HG03060 (cell line): ENCODE measurements around the gene MKLN1.
"Not testable (repeated sequence)": the region's sequence is repeated elsewhere in the genome, so short reads cannot be mapped to it uniquely, and the experiment has no call there.

Experiments
- ATAC-seq: cut with Tn5 transposase; IDR thresholded peaks from one replicate; pipeline ENCODE4 v1.9.1; 2021; ENCODE audit warnings: low read depth, moderate number of reproducible peaks; ENCODE audit not compliant: unreplicated experiment

MKLN1 gene

DNA sequence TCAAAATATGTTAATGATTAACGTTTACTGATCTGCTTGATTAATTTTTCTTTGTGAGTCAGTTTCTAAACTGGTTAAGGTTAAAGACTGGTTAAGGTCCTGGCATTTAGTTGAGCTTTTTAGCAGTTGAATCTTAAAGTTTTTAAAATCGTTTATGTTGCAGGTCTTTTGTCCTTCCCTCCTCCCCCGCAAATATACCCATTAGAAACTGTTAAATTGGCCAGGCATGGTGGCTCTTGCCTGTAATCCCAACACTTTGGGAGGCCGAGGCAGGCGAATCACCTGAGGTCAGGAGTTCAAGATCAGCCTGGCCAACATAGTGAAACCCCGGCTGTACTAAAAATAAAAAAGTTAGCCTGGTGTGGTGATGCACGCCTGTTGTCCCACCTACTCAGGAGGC, 127.9 kb downstream of the MKLN1 start:
- no peak for ATAC-seq

DNA sequence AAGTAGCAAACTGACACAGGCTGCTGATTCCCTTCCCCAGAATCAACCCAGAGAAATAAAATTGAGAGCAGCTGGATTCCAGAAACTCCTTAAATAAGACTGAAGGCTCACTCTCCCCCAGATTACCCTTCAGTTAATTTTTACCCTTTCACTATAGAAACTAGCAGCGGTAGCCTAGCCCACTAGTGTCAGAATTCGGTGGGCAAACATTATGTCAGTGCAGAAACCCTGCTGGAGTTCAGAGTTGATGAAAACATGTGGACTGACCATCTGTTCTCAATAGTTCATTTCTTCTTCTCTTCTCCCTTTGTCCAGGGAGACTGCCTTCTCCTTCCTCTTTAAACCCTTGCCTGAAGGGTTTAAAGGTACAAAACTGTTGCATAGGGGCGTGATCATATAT, 128.7 kb downstream of the MKLN1 start:
- ATAC-seq, result no peak

- no peak for ATAC-seq
These were observed 131.6 kb downstream of the MKLN1 start for GRCh38 chr7:131459256-131459655.

DNA sequence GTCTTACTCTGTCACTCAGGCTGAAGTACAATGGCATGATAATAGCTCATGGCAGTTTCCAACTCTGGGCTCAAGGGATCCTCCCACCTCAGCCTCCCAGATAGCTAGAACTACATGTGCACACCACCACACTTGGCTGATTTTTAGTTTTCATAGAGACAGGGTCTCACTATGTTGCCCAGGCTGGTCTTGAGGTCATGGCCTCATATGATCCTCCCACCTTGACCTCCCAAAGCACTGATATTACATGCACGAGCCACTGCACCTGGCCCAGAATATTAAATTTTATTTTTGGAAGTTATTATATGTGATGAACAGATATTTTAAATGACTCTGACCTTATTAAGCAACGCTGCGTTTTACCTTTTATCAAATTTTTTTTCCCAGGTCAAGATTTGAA, 134.4 kb downstream of the MKLN1 start:
- no peak for ATAC-seq

GRCh38 chr7:131462715-131463114, 135.0 kb downstream of the MKLN1 start:
- not testable (repeated sequence) for ATAC-seq

GRCh38 chr7:131466735-131467365, 139.2 kb downstream of the MKLN1 start:
- ATAC-seq, result no peak

DNA sequence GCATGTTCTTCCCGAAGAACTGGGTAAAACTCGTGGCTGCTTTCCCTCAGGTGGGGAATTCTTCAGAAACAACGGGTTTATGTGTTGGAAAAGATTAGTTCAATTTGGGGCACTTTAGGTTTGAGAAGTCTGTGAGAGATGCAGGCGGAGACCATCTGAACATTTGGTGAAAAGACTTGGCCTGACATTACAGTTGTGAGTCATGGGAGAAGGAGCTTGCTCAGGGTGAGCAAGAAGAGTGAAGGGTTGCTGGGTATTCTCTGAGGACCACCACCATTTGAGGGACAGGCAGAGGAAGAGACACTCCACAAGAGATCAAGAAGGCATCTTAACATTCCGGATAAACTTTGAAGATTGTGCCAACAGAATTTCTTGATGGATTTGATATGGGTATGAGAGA, 140.1 kb downstream of the MKLN1 start:
- ATAC-seq, result no peak

DNA sequence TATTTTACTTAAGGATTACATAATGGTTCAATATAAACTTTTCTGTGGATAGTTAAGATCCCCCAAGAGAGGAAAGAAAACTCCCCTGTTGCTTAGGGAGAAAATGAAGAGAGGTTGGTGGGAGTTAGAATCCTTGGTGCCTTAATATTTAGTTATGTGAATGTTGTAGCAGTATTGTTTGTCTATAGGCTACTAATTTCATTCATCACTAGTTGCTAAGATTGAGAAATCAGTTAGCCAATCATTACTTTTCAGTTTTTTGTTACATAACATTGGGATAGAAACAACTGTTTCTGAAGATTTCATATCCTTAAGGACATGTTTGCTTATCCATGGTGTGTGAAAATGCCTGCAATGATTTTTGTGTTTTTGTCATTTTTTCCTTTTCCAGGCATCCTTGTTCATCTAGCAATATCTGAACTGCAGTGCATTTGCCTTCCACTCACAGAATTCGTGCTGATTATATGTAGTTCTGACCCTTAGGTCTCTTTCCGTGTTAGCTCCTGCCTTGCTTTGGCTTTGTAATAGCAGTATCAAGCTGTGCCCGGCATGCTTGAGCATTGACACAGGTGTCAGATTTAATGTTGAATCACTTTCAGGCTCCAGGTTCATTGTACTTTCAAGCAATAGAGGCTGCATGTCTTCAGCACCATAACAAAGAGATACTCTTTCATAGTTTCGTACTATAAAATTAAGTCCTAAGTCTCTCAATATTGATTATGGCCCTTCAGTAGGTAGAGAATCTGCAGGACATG, 143.8 kb downstream of the MKLN1 start:
- no peak for ATAC-seq

DNA sequence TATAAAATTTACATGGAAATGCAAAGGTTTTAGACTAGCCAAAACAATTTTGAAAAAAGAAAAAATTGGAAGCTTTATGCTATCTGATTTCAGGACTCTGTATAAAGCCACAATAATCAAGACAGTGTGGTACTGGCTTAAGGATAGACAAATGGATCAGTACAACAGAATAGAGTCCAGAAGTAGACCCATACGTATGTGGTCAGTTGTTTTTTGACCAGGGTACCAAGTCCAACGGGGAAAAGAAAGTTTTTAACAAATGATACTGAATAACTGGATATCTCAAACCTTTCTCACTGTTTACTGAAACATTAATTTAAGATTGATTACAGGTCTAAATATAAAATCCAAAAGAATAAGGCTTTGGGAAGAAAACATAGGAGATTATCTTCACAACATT, 149.1 kb downstream of the MKLN1 start:
- ATAC-seq, result no peak

GRCh38 chr7:131480384-131481315, 153.0 kb downstream of the MKLN1 start:
- no peak for ATAC-seq

DNA sequence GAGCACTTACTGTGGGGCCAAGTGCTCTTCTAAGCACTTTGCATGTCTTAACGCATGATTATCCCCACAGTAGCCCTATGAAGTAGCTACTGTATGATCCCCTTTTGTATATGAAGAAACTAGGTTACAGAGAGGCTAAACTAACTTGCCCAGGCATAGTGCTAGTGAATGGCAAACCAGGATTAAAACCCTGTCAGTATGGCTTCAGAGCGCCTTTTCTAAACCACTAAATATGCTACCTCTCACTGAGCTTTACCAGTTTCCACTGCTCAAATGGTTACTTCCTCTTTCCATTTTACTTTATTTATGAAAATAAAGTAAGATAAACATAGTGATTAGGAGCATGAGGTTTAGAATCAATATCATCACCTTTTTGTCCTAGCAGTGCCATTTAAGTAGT, 155.1 kb downstream of the MKLN1 start:
- no peak for ATAC-seq

DNA sequence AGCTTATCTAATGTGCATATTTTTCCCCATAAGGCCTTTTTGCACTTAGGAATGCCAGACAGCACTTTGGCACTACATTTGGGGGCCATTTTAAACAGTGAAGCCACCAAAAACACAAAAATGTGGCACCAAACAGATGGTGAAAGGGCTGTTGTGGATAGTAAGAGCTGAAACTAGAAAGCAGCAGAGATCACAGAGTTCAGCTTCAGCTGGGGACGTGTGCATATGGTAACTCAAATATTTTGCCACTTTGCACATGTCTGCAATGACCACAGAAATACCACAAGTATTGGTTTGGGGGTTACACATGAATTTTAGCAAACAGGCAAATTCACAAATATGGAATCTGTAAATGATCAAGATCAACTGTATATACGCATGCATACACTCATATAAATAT, 155.9 kb downstream of the MKLN1 start:
- no peak for ATAC-seq

- ATAC-seq, result no peak
These were observed 158.7 kb downstream of the MKLN1 start for GRCh38 chr7:131486346-131486745.

- no peak for ATAC-seq
These were observed 159.5 kb downstream of the MKLN1 start for GRCh38 chr7:131487217-131487616.

DNA sequence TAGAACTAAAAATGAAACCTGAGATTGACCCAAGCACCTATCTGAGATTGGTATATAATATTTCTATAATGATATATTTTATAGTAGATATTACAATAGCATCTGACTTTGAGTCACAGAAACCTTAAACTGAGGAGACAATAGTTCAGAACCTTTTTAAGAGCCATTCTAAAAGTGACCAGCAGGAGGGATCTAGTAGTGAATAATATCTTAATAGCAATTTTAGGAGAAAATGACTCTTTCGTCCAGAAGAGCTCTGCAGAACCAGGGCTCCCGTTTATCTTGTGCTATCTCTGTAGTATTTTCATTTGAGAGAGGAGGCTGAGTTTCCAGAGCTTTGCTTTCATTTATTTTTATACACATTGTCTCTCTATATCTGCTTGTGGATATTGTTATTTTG, 160.7 kb downstream of the MKLN1 start:
- ATAC-seq, result no peak

DNA sequence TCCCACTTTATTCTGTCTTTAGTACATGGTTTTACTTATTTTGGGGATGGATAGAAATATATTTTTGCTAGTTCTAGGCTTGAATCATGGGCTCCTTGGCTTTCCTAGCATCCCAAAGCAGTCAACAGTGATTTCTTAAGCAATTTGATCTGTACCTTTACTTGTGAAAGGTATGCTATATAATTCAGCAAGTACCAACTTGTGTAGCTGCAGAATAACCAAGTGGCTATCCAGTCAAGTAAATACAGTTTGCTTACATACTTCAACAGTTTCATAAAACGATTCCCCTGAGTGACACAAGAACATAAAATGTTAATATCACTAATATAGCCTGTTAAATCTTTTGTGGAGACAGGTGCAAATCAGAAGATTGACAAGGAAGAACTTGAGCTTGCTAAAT, 161.5 kb downstream of the MKLN1 start:
- no peak for ATAC-seq

- no peak for ATAC-seq
These were observed 162.2 kb downstream of the MKLN1 start for GRCh38 chr7:131489881-131490280.

- no peak for ATAC-seq
These were observed 165.4 kb downstream of the MKLN1 start for GRCh38 chr7:131493081-131493480.

DNA sequence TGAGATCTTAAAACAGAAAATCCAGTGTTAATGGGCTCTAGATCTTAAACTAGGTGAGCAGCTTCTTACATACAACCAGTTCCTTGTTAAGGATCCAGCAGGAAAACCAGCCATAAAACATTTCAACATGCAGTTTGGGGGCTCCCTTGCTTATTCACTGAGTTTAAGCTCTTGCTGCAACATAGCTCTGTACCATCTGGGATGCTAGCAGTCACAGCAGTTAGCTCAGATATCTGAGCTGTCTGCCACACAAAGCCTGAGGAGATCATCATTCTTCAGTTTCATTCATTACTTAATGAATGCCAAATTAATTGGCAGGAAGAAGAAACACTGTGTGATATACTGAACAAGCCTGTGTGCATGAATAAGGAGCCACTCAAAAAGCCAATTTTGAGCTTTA, 165.9 kb downstream of the MKLN1 start:
- ATAC-seq, result no peak

DNA sequence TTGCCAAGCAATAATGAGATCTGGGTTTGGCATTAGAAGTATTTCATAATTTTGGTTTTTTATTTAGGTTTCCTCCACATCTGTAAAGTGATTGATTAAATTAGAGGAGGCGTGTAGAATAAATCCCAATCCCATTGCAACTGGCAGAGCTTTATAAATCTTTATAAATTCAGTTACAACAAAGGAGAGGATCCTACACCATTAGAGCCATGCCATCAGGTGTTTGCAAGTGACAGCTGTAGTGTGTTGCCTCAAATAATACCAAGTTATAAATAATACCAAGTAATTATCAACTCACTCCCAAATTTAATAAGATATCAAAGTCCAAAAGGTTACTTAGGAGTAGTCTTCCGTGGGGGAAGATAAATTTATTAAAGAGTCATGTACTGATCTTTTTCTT, 166.5 kb downstream of the MKLN1 start:
- ATAC-seq, result no peak
